Neural progenitor cell (in vitro differentiated cells): ENCODE results near the gene CSTF2.

ENCODE experiments used
- EZH2 ChIP-seq: fragments of 200-600 bp; sonication (generic); IDR thresholded peaks from 2 replicates; pipeline ENCODE4 v1.6.1; 2017; ENCODE audit warnings: antibody characterized with exemption, mild to moderate bottlenecking, moderate library complexity
- TF ChIP-seq, protein P1 (sequence below): fragments of 200-600 bp; sonication (generic); IDR thresholded peaks from 2 replicates; pipeline ENCODE4 v1.5.1; 2017; ENCODE audit warnings: antibody characterized with exemption, mild to moderate bottlenecking

DNA sequence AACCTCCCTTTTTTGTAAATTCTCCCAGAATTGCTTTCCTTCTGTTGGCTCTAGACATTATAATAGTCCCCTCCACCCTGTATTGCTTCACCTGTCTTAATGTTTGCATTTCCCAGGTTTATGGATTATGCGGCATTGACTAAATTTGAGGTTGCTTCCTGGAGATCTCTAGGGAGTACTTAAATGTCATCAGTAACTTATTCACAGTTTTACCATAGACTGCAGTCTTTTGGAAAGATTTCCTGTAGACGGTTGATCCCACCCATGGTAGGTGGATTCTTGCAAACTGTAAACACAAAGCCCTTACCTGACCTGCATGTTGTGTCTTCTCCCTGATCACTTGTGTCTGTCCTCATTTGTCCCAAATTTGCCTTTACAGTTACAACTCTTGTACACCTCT lies 60.2 kb downstream of the CSTF2 start:
- TF ChIP-seq, protein P1, sequence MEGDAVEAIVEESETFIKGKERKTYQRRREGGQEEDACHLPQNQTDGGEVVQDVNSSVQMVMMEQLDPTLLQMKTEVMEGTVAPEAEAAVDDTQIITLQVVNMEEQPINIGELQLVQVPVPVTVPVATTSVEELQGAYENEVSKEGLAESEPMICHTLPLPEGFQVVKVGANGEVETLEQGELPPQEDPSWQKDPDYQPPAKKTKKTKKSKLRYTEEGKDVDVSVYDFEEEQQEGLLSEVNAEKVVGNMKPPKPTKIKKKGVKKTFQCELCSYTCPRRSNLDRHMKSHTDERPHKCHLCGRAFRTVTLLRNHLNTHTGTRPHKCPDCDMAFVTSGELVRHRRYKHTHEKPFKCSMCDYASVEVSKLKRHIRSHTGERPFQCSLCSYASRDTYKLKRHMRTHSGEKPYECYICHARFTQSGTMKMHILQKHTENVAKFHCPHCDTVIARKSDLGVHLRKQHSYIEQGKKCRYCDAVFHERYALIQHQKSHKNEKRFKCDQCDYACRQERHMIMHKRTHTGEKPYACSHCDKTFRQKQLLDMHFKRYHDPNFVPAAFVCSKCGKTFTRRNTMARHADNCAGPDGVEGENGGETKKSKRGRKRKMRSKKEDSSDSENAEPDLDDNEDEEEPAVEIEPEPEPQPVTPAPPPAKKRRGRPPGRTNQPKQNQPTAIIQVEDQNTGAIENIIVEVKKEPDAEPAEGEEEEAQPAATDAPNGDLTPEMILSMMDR: no peak
- no peak for TF ChIP-seq EZH2
